Vagina (tissue), 2 donors: ENCODE measurements around the gene RNU7-1. TPM values are rescaled to one million over a fixed set of nuclear protein-coding genes. Genes with fewer than 3 reads are reported as not detected.

ENCODE experiments used
- DNase-seq, 2 donors: peaks; one replicate each; pipeline ENCODE4 v3.0.0-alpha.2; 2017; ENCODE audit errors: extremely low spot score in 2 of 2
- H3K27ac ChIP-seq: fragments of 200-600 bp; sonication (generic); one replicate; pipeline ENCODE4 v1.5.1; 2019
- H3K27me3 ChIP-seq: fragments of 200-600 bp; sonication (generic); one replicate; pipeline ENCODE4 v1.5.1; 2019
- H3K36me3 ChIP-seq, 2 donors: fragments of 200-600 bp; sonication (generic); one replicate each; pipeline ENCODE4 v1.5.1; 2017 to 2019
- H3K4me1 ChIP-seq: fragments of 200-600 bp; sonication (generic); one replicate; pipeline ENCODE4 v1.5.1; 2019
- H3K4me3 ChIP-seq, 2 donors: fragments of 200-600 bp; sonication (generic); 1 replicate in 1 of 2; 2 replicates in 1 of 2; pipeline ENCODE4 v1.5.1; 2016 to 2019
- H3K9me3 ChIP-seq: fragments of 200-600 bp; sonication (generic); one replicate; pipeline ENCODE4 v1.5.1; 2019
- CTCF ChIP-seq, 3 experiments: fragments of 450-650 bp in 2 of 3; fragments of 200-600 bp in 1 of 3; sonication (generic) in 1 of 3; IDR thresholded peaks; one replicate each; pipeline ENCODE4 v1.5.1; 2017 to 2019; ENCODE audit warnings: antibody characterized with exemption in 3 of 3, mild to moderate bottlenecking in 2 of 3, moderate library complexity in 2 of 3
- POLR2A ChIP-seq, 2 donors: fragments of 450-650 bp; IDR thresholded peaks; one replicate each; pipeline ENCODE4 v1.6.1; 2017; ENCODE audit warnings: antibody characterized with exemption in 2 of 2, mild to moderate bottlenecking in 2 of 2, moderate library complexity in 2 of 2
- POLR2AphosphoS5 ChIP-seq, 2 donors: sonication (generic); formaldehyde crosslinking; IDR thresholded peaks; one replicate each; pipeline ENCODE4 v1.9.0; 2017; ENCODE audit warnings: antibody characterized with exemption in 2 of 2, mild to moderate bottlenecking in 2 of 2, low read depth in 1 of 2; ENCODE audit not compliant: insufficient read depth in 1 of 2
- intact Hi-C: fragments of 100-400 bp; cut with DNase I; formaldehyde crosslinking; loops from one replicate; pipeline ENCODE4 v1.15.1; 2023
- total RNA-seq: library from RNA; depleted of rRNA; stranded (reverse); fragments of >200 nt; gene quantifications from one replicate; pipeline ENCODE4 v1.2.3, GENCODE V29; 2016

The RNU7-1 gene
- total RNA-seq, 1 donor from 2014 or later: not detected

- intact Hi-C loops: no loop called here
Observed at GRCh38 chr12:6957741-6958608, 14.4 kb downstream of the RNU7-1 start.

GRCh38 chr12:6958609-6959057 lies 15.0 kb downstream of the RNU7-1 start:
- intact Hi-C loops: no loop called here
- no peak for DNase-seq
- H3K27ac ChIP-seq: peak overlapping the region; percentile 46
- H3K4me1 ChIP-seq: peaks cover 31% of the 10 kb centered on the region
- H3K4me3 ChIP-seq: no peak overlapping the region
- TF ChIP-seq POLR2AphosphoS5 (IDR thresholded peaks at IDR 0.05; ENCODE audit: insufficient read depth in 1 of 2, low read depth in 1 of 2): no peak
- no peak for TF ChIP-seq POLR2A (IDR thresholded peaks at IDR 0.05)
- TF ChIP-seq CTCF (IDR thresholded peaks at IDR 0.05): no peak
- H3K27me3 ChIP-seq: no peaks in the 10 kb centered on the region
- no peaks in the 10 kb centered on the region for H3K9me3 ChIP-seq
- H3K36me3 ChIP-seq: no peaks in the 10 kb centered on the region

More at GRCh38 chr12:6957741-6958608, 14.4 kb downstream of the RNU7-1 start:
- no peaks in the 10 kb centered on the region for H3K27me3 ChIP-seq
- TF ChIP-seq CTCF (IDR thresholded peaks at IDR 0.05): no peak
- no peak for TF ChIP-seq POLR2A (IDR thresholded peaks at IDR 0.05)
- TF ChIP-seq POLR2AphosphoS5 (IDR thresholded peaks at IDR 0.05; ENCODE audit: insufficient read depth in 1 of 2, low read depth in 1 of 2): no peak
- peaks cover 31% of the 10 kb centered on the region for H3K4me1 ChIP-seq
- H3K9me3 ChIP-seq: no peaks in the 10 kb centered on the region
- H3K4me3 ChIP-seq: no peak overlapping the region
- H3K27ac ChIP-seq: peak overlapping the region; percentile 46
- no peaks in the 10 kb centered on the region for H3K36me3 ChIP-seq
- no peak for DNase-seq

- no peaks in the 10 kb centered on the region for H3K9me3 ChIP-seq
- no peak for DNase-seq
- H3K27ac ChIP-seq: peak overlapping the region; percentile 46
- no peaks in the 10 kb centered on the region for H3K36me3 ChIP-seq
- H3K4me1 ChIP-seq: peaks cover 27% of the 10 kb centered on the region
- no peaks in the 10 kb centered on the region for H3K27me3 ChIP-seq
- no peak for TF ChIP-seq POLR2A (IDR thresholded peaks at IDR 0.05)
- no peak overlapping the region for H3K4me3 ChIP-seq
- intact Hi-C loops: no loop called here
Observed at GRCh38 chr12:6959058-6959804, 15.6 kb downstream of the RNU7-1 start.

- Histone ChIP-seq H3K4me1 (peaks cover 28% of the 10 kb centered on the region), H3K9me3 (no peaks in the 10 kb centered on the region), H3K27me3 (no peaks in the 10 kb centered on the region), H3K36me3 (no peaks in the 10 kb centered on the region), H3K27ac (peak overlapping the region; percentile 1), H3K4me3 (no peak overlapping the region)
- intact Hi-C loops: no loop called here
- TF ChIP-seq CTCF (IDR thresholded peaks at IDR 0.05) (no peak), POLR2AphosphoS5 (IDR thresholded peaks at IDR 0.05; ENCODE audit: insufficient read depth in 1 of 2, low read depth in 1 of 2) (no peak), POLR2A (IDR thresholded peaks at IDR 0.05) (no peak)
- no peak for DNase-seq
Observed at GRCh38 chr12:6959805-6960592, 16.4 kb downstream of the RNU7-1 start.
